Astrocyte (in vitro differentiated cells and primary cell): Measurements from ENCODE around the gene SSBP2.

Experiments used
- EZH2 ChIP-seq: IDR thresholded peaks from 2 replicates; pipeline ENCODE4 v1.6.1; 2012; ENCODE audit warnings: mild to moderate bottlenecking, low read length, inconsistent platforms; ENCODE audit not compliant: insufficient read depth
- TF ChIP-seq, protein P1 (sequence below): IDR thresholded peaks from 2 replicates; pipeline ENCODE4 v1.5.1; 2011; ENCODE audit warnings: low read depth, mild to moderate bottlenecking, inconsistent platforms, low read length, moderate library complexity; ENCODE audit not compliant: insufficient read depth

- TF ChIP-seq, protein P1, sequence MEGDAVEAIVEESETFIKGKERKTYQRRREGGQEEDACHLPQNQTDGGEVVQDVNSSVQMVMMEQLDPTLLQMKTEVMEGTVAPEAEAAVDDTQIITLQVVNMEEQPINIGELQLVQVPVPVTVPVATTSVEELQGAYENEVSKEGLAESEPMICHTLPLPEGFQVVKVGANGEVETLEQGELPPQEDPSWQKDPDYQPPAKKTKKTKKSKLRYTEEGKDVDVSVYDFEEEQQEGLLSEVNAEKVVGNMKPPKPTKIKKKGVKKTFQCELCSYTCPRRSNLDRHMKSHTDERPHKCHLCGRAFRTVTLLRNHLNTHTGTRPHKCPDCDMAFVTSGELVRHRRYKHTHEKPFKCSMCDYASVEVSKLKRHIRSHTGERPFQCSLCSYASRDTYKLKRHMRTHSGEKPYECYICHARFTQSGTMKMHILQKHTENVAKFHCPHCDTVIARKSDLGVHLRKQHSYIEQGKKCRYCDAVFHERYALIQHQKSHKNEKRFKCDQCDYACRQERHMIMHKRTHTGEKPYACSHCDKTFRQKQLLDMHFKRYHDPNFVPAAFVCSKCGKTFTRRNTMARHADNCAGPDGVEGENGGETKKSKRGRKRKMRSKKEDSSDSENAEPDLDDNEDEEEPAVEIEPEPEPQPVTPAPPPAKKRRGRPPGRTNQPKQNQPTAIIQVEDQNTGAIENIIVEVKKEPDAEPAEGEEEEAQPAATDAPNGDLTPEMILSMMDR = no peak
- TF ChIP-seq EZH2 = no peak
Observed at GRCh38 chr5:81575924-81576323, 175.0 kb downstream of the SSBP2 start.
